GM12878 (cell line): Measurements from ENCODE around the gene COL5A3. TPM values are rescaled to one million over a fixed set of nuclear protein-coding genes. Genes with fewer than 3 reads are reported as not detected.

Experiments used
- ATAC-seq: fragments of 200-7000 bp; cut with Tn5 transposase; 3 replicates; pipeline ENCODE4 v1.9.1; 2020; ENCODE audit warnings: mild to moderate bottlenecking, moderate library complexity
- BruUV-seq: library from RNA; stranded (reverse); fragments of 400-500 nt; replicated peaks from 2 replicates; lab custom pipeline; 2021; lab: Mats Ljungman, UMichigan
- CTCF ChIA-PET: fragments of 300-600 bp; sonication (Branson Sonifier 250); formaldehyde crosslinking; extraction: SDS; loops from one replicate; lab custom pipeline; 2021; ENCODE audit warnings: inconsistent platforms; lab: Yijun Ruan, JAX
- POLR2A ChIA-PET: fragments of 350-600 bp; formaldehyde crosslinking; extraction: SDS; loops from one replicate; lab custom pipeline; 2021; ENCODE audit warnings: inconsistent platforms; lab: Charles Lee
- RAD21 ChIA-PET: fragments of 300-600 bp; sonication (Branson Sonifier 250); formaldehyde crosslinking; loops from one replicate; lab custom pipeline; 2023; ENCODE audit warnings: antibody characterized with exemption; ENCODE audit not compliant: unreplicated experiment; lab: Charles Lee
- SMC1A ChIA-PET: fragments of 300-600 bp; sonication (Branson Sonifier 250); formaldehyde crosslinking; loops from one replicate; lab custom pipeline; 2023; ENCODE audit not compliant: unreplicated experiment, uncharacterized antibody; lab: Charles Lee
- DNase-seq: peaks from one replicate; pipeline ENCODE4 v3.0.0-alpha.2; 2011; ENCODE audit warnings: low read depth, low spot score
- FAIRE-seq: peaks from 3 replicates; lab custom pipeline; 2011; peaks lifted over from hg19 to GRCh38; lab: Jason Lieb, UNC
- H2AFZ ChIP-seq: 2 replicates; pipeline ENCODE4 v1.6.0; 2011; ENCODE audit warnings: low read depth, low read length, control low read depth; ENCODE audit not compliant: control insufficient read depth
- H3K27ac ChIP-seq: 2 replicates; pipeline ENCODE4 v1.5.1; 2011; ENCODE audit warnings: control low read depth; ENCODE audit not compliant: control insufficient read depth, insufficient read depth
- H3K27me3 ChIP-seq, 2 experiments: replicated peaks in 1 of 2; 2 replicates each; pipeline versions ENCODE4 v1.6.0 to v1.6.1; 2011; ENCODE audit warnings: low read length in 1 of 2; ENCODE audit not compliant: control insufficient read depth in 2 of 2, insufficient read depth in 2 of 2
- H3K36me3 ChIP-seq, 2 experiments: 2 replicates each; pipeline ENCODE4 v1.5.1; 2011; ENCODE audit warnings: low read length in 1 of 2; ENCODE audit not compliant: control insufficient read depth in 2 of 2, insufficient read depth in 2 of 2
- H3K4me1 ChIP-seq: 2 replicates; pipeline ENCODE4 v1.6.1; 2011; ENCODE audit warnings: mild to moderate bottlenecking, low read length, moderate library complexity, mixed read lengths; ENCODE audit not compliant: control insufficient read depth, insufficient read depth
- H3K4me2 ChIP-seq: 2 replicates; pipeline ENCODE4 v1.6.0; 2011; ENCODE audit warnings: control low read depth; ENCODE audit not compliant: control insufficient read depth, insufficient read depth
- H3K4me3 ChIP-seq: fragments of 200-600 bp; sonication (generic); 2 replicates; pipeline ENCODE4 v1.5.1; 2016
- H3K79me2 ChIP-seq: 2 replicates; pipeline ENCODE4 v1.6.0; 2011; ENCODE audit warnings: low read length; ENCODE audit not compliant: control insufficient read depth, insufficient read depth
- H3K9ac ChIP-seq: 2 replicates; pipeline ENCODE4 v1.8.0; 2011; ENCODE audit warnings: low read length, control low read depth, mixed read lengths; ENCODE audit not compliant: control insufficient read depth, insufficient read depth
- H3K9me3 ChIP-seq: replicated peaks from 3 replicates; pipeline ENCODE4 v1.5.1; 2011; ENCODE audit warnings: mild to moderate bottlenecking, low read length; ENCODE audit not compliant: control insufficient read depth, insufficient read depth
- H4K20me1 ChIP-seq: 2 replicates; pipeline ENCODE4 v1.6.0; 2011; ENCODE audit not compliant: control insufficient read depth, insufficient read depth
- BRCA1 ChIP-seq: IDR thresholded peaks from 2 replicates; pipeline ENCODE4 v1.6.1; 2011; ENCODE audit warnings: low read depth, low read length, improper control_type of control experiment
- E4F1 ChIP-seq: fragments of 450-650 bp; IDR thresholded peaks from 2 replicates; pipeline ENCODE4 v1.6.1; 2018; ENCODE audit warnings: borderline replicate concordance, mild to moderate bottlenecking; ENCODE audit not compliant: partially characterized antibody
- GABPA ChIP-seq: IDR thresholded peaks from 2 replicates; pipeline ENCODE4 v1.6.1; 2014; ENCODE audit warnings: antibody characterized with exemption, low read depth, mild to moderate bottlenecking, inconsistent platforms
- KAT2A ChIP-seq: conservative IDR thresholded peaks from 2 replicates; pipeline ENCODE4 v1.6.1; 2011; ENCODE audit warnings: low read depth, low read length; ENCODE audit not compliant: control insufficient read depth
- ZBTB11 ChIP-seq: fragments of 450-650 bp; formaldehyde crosslinking; IDR thresholded peaks from 2 replicates; pipeline ENCODE4 v1.5.0; 2022; ENCODE audit warnings: mild to moderate bottlenecking, missing genetic modification characterization
- WGBS: methylation state at CpG from one replicate; pipeline ENCODE4 v1.1.6; 2016; ENCODE audit warnings: low lambda C conversion rate; ENCODE audit not compliant: insufficient replicate concordance, insufficient coverage; ENCODE audit errors: missing lambda C conversion rate; 5-methylcytosine and 5-hydroxymethylcytosine counted together
- in situ Hi-C: fragments of 300-500 bp; cut with MboI; formaldehyde crosslinking; loops from 9 replicates; pipeline ENCODE4 v1.14.3; 2018; ENCODE audit warnings: mixed read lengths
- intact Hi-C: fragments of 100-400 bp; cut with micrococcal nuclease; formaldehyde crosslinking; loops from one replicate; pipeline ENCODE4 v1.14.2; 2022; ENCODE audit not compliant: unreplicated experiment
- polyA plus RNA-seq, 11 experiments: library from polyadenylated mRNA; depleted of rRNA in 4 of 11; unstranded in 6 of 11; stranded (reverse) in 5 of 11; fragments of >200 nt; fragmentation: Nextera tagmentation in 4 of 11; fragmentation: Illumina TruSeq in 1 of 11; extraction: Ambion mirVana in 4 of 11; extraction: Trizol in 1 of 11; gene quantifications; 1 replicate in 1 of 11; 2 replicates in 10 of 11; pipeline versions ENCODE4 v1.2.1 to v1.2.3, GENCODE V29; 2011 to 2016; ENCODE audit warnings: inconsistent platforms in 2 of 11, missing spikeins in 2 of 11, low read depth in 1 of 11
- total RNA-seq, 4 experiments: library from RNA; depleted of rRNA in 3 of 4; stranded (reverse); fragments of >200 nt in 3 of 4; fragmentation: Illumina TruSeq in 1 of 4; extraction: Trizol in 1 of 4; gene quantifications; 2 replicates each; pipeline versions ENCODE4 v1.2.1 to v1.2.3, GENCODE V29; 2013 to 2021
- TF ChIP-seq, protein P1 (sequence below), 3 experiments: IDR thresholded peaks in 2 of 3; conservative IDR thresholded peaks in 1 of 3; 2 replicates each; pipeline ENCODE4 v1.5.1; 2011; ENCODE audit warnings: low read depth in 3 of 3, low read length in 3 of 3, mild to moderate bottlenecking in 3 of 3, control low read depth in 2 of 3, moderate library complexity in 2 of 3, inconsistent platforms in 1 of 3, mixed read lengths in 1 of 3; ENCODE audit not compliant: control insufficient read depth in 2 of 3, insufficient read depth in 1 of 3; ENCODE audit errors: extremely low read depth in 1 of 3
- TF ChIP-seq, protein P2 (sequence below): fragments of 450-650 bp; IDR thresholded peaks from 2 replicates; pipeline ENCODE4 v1.6.1; 2016; ENCODE audit warnings: mild to moderate bottlenecking

COL5A3 gene
- total and polyA plus RNA-seq, 10 of the 15 experiments (the other 5 are each of a cell fraction or from before 2014, with no cell fraction given), result under 0.01 to 8.3 (median 0.10) TPM; not detected in 2

DNA sequence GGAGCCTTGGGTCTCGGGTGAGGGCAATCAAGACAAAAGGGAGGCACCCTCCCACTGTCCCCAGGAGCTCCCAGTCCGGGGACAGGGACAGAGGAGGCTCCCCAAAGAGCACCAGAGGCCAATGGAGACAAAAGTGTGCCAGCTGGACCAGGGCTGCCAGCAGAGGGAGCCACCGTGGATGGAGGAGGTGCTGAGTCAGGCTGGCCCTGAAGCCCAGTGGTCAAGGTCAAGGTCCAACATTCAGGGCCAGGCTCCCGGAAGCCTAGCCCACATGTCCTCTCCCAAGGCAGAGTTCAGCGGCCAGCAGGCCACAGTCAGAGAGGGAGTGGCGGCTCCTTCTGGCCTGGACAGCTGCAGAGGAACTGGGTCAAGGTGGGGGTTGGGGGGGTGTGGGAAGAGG is 8.4 kb downstream of the COL5A3 start:
- TF ChIP-seq E4F1, result no peak
- TF ChIP-seq KAT2A, result no peak
- no peak for TF ChIP-seq BRCA1
- TF ChIP-seq, protein P1, sequence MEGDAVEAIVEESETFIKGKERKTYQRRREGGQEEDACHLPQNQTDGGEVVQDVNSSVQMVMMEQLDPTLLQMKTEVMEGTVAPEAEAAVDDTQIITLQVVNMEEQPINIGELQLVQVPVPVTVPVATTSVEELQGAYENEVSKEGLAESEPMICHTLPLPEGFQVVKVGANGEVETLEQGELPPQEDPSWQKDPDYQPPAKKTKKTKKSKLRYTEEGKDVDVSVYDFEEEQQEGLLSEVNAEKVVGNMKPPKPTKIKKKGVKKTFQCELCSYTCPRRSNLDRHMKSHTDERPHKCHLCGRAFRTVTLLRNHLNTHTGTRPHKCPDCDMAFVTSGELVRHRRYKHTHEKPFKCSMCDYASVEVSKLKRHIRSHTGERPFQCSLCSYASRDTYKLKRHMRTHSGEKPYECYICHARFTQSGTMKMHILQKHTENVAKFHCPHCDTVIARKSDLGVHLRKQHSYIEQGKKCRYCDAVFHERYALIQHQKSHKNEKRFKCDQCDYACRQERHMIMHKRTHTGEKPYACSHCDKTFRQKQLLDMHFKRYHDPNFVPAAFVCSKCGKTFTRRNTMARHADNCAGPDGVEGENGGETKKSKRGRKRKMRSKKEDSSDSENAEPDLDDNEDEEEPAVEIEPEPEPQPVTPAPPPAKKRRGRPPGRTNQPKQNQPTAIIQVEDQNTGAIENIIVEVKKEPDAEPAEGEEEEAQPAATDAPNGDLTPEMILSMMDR (IDR thresholded peaks at IDR 0.05 in 2 of 3, conservative IDR thresholded peaks at IDR 0.05 in 1 of 3; ENCODE audit: control insufficient read depth in 2 of 3, extremely low read depth in 1 of 3, insufficient read depth in 1 of 3, low read depth in 3 of 3, low read length in 3 of 3), result peak; percentile 20 to 44 (median 32); a peak in 4 of 6 replicates
- TF ChIP-seq, protein P2, sequence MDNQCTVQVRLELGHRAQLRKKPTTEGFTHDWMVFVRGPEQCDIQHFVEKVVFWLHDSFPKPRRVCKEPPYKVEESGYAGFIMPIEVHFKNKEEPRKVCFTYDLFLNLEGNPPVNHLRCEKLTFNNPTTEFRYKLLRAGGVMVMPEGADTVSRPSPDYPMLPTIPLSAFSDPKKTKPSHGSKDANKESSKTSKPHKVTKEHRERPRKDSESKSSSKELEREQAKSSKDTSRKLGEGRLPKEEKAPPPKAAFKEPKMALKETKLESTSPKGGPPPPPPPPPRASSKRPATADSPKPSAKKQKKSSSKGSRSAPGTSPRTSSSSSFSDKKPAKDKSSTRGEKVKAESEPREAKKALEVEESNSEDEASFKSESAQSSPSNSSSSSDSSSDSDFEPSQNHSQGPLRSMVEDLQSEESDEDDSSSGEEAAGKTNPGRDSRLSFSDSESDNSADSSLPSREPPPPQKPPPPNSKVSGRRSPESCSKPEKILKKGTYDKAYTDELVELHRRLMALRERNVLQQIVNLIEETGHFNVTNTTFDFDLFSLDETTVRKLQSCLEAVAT, result no peak
- TF ChIP-seq GABPA, result no peak
- TF ChIP-seq ZBTB11, result no peak
- Histone ChIP-seq H4K20me1 (no peaks in the 10 kb centered on the region), H3K27ac (no peak overlapping the region), H3K4me3 (no peak overlapping the region), H3K27me3 (no peaks in the 10 kb centered on the region), H3K9ac (no peak overlapping the region), H2AFZ (no peak overlapping the region), H3K36me3 (no peaks in the 10 kb centered on the region), H3K4me1 (no peaks in the 10 kb centered on the region), H3K9me3 (no peaks in the 10 kb centered on the region; the same call in 2 of the 3 replicates), H3K4me2 (no peak overlapping the region), H3K79me2 (no peaks in the 10 kb centered on the region)
- intact Hi-C loops (loop anchor here (2.0 kb wide), 1 partner anchor 67 kb away; no protein-coding TSS in a partner anchor), in situ Hi-C loops (no loop called here)
- no TSS peak for BruUV-seq
- ChIA-PET SMC1A (interaction anchor here (0.6 to 2.0 kb wide), 4 partner anchors 26 to 994 kb away, joined by 3 to 8 read pairs (median 6); no protein-coding TSS in a partner anchor), POLR2A (no interaction called here), RAD21 (interaction anchor here (2.6 kb wide), 1 partner anchor 26 kb away, joined by 19 read pairs; no protein-coding TSS in a partner anchor), CTCF (interaction anchor here (1.1 to 4.3 kb wide), 7 partner anchors 9 to 111 kb away, joined by 3 to 60 read pairs (median 6); partner anchors contain the start of gene COL5A3)
- ATAC-seq, result no peak
- FAIRE-seq, result no peak
- DNase-seq, result no peak
- 27% methylated on average over 6 of the region's 6 CpGs for WGBS
